HG03439 (cell line): ENCODE data around the gene OR1N2.
"Not testable (repeated sequence)": the region's sequence is repeated elsewhere in the genome, so short reads cannot be mapped to it uniquely, and the experiment has no call there.

Source experiments
- ATAC-seq: cut with Tn5 transposase; IDR thresholded peaks from one replicate; pipeline ENCODE4 v1.9.1; 2021; ENCODE audit warnings: mild to moderate bottlenecking, moderate library complexity; ENCODE audit not compliant: unreplicated experiment

OR1N2 gene, protein sequence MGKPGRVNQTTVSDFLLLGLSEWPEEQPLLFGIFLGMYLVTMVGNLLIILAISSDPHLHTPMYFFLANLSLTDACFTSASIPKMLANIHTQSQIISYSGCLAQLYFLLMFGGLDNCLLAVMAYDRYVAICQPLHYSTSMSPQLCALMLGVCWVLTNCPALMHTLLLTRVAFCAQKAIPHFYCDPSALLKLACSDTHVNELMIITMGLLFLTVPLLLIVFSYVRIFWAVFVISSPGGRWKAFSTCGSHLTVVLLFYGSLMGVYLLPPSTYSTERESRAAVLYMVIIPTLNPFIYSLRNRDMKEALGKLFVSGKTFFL

DNA sequence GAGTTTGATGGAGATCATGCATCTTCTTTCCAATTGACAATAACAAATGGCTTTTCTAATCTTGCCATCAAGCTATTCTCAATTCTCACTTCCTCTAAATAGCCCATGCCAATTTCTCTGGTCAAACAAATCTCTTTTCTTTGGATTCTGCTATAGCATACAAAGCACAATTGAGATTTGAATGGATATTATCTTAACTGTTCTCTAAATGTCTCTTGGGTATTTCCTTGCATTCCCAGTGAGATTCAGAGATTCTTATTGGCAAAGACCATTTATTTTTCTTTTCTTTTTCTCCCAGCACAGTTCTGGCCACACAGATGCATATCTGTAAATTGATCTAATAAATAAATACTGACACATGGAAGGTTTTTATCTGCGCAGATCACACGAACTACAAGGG is at the start of gene OR1N2:
TSS of gene OR1N2 (plus strand) at position 301 of the 400 bp plus-strand sequence. CDS start 100 bp downstream, outside the sequence.
- no peak for ATAC-seq

DNA sequence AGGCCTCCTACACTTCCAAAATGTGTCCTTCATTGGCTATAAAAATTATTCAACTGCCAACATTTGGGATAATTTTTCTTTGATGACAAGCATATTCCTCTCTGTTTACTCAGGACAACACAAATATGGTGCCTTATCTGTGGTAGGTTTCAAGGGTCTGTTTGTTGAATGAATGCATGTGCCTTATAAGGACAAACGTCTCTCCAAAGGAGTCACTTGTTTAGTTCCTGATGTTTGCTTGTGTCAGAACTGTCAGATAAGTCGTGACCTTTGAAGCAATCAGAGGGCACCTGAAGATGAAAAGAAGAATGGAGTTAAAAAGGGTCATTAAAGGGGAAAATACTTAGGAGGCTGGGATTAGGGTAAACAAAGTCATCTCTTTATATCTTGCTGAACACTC is 45.9 kb upstream of the OR1N2 start:
- ATAC-seq, result no peak

- no peak for ATAC-seq
Measured at GRCh38 chr9:122510502-122510901, 42.4 kb upstream of the OR1N2 start, which contains the start of gene OR1J2. Gene OR1J2, plus strand, starts transcription at chr9:122510802. Its CDS starts 0 bp downstream, at chr9:122510802.

DNA sequence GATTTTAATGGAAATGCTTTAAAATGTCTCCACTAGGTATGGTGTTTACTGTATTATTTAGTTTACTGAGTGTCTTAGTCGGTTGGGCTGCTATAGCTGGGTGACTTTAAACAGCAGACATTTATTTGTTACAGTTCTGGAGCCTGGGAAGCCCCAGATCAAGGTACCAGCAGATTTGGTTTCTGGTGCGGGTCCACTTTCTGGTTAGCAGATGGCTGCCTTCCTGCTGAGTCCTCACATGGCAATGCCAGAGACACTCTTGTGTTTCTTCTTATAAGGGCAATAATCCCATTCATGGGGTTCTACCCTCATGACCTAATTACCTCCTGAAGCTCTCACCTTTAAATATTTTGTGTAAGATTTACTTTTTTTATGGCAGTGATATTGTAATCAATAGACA is 34.7 kb upstream of the OR1N2 start:
- ATAC-seq, result no peak

- ATAC-seq, result no peak
Measured at GRCh38 chr9:122518841-122519240, 34.1 kb upstream of the OR1N2 start, which contains the start of gene OR1J4. Gene OR1J4, plus strand, starts transcription at chr9:122519141. Its CDS starts 0 bp downstream, at chr9:122519141.

- ATAC-seq, result no peak
Measured at GRCh38 chr9:122519376-122519775, 33.5 kb upstream of the OR1N2 start.

- no peak for ATAC-seq
Measured at GRCh38 chr9:122526602-122527001, 26.3 kb upstream of the OR1N2 start.

- ATAC-seq, result no peak
Measured at GRCh38 chr9:122527193-122527592, 25.7 kb upstream of the OR1N2 start, which contains the start of gene OR1N1. Gene OR1N1, minus strand, starts transcription at chr9:122527293. Its CDS starts 0 bp downstream, at chr9:122527293.

DNA sequence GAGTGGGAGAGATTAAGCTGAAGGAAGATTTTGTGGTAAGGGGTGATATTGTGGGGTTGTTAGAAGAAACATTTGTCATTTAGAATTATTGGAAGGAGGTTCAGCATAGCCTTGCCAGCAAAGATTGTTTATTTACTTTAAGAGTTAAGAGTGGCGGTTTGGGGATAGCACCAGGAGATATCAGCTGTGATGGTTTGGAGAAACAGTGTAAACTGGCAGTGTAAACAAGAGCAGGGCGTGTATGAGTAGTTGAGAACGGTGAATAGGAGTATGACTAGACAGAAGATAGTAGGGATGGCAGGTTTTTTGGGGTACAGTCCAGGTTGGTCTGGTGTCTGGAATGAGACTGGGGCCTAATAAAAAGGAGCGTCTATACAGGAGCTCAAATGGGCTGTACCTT is 21.8 kb upstream of the OR1N2 start:
- ATAC-seq, result not testable (repeated sequence)

DNA sequence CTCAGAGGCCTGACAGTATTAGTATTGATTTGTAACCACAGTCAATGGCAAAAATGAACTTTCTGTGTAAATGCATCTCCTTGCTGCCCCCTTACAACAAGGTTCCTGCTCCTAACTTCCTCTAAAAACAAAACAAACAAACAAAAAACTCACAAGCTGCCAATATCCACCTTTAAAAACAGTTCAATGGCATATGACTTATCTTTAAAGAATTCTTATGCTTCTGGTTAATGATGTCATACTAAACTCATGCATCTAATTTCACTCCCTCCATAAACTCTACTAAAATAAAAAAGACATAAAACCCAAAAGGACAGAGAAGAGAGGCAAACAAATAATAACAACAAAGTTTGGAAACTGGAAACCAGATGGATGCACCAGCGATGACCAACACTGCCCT is 16.8 kb upstream of the OR1N2 start:
- ATAC-seq, result no peak

- not testable (repeated sequence) for ATAC-seq
Measured at GRCh38 chr9:122537066-122537465, 15.8 kb upstream of the OR1N2 start.

DNA sequence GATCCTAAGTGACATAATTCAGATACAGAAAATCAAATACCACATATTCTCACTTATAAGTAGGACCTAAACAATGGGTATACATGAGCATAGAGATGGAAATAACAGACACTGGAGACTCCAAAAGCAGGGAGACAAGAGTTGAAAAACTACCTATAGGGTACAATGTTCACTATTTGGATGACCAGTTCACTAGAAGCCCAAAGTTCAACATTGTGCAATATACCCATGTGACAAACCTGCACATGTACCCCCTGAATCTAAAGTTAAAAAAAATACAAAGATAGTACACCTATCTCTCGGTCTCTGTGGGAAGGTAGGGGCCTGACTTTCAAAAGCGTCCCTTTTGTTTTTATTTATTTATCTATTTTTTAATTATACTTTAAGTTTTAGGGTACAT is 14.2 kb upstream of the OR1N2 start:
- ATAC-seq, result no peak

DNA sequence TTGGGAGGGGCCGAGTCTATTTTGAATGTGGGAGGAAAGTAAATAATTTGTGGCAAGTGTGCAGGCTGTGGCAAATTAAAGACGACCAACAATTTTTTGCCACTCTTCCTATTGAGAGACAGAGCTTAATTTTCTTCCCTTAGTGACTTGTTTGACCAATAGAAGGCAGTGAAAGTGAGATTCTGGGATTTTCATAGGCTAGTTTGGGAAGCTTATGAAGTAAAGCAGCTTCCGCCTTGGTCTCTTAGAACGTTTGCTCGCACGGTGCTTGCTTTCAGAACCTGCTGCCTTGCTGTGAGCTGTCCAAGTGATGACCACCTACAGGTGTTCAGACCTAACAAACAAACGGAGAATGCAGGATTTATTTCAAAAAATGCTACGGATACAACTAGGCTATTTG is 6.7 kb upstream of the OR1N2 start:
- ATAC-seq, result no peak

GRCh38 chr9:122551371-122551770 is 1.5 kb upstream of the OR1N2 start:
- no peak for ATAC-seq

GRCh38 chr9:122561446-122561845 is 8.5 kb downstream of the OR1N2 start:
- ATAC-seq, result no peak

DNA sequence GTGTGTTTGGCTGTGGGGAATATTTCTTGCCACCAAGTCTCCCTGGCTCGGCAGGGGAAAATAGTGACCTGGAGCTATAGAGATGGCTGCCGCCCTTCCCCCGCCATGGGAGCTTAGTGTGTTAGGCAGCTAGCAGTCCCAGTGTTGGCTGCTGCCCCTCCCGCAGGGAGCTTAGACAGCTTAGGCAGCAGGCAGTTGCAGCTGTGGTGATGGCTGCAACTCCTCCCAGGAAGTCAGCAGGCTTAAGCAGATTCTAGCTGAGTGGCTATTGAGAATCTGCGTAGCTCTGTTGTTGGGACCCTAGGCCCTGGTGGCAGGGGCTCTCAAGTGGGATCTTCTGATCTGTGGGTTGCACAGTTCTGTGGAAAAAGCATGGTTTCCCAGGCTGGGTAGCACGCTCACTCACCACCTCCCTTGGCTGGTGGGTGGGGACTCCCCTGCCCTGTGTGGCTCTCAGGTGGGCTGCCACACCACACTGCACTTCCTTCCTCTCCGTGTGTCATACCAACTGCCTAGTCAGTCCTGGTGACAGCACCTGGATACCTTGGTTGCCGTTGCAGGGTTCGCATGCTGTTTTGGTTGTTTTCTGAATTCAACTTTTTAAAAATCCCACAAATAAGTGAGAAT is 9.3 kb downstream of the OR1N2 start:
- ATAC-seq, result no peak

GRCh38 chr9:122567901-122568300 is 15.0 kb downstream of the OR1N2 start:
- ATAC-seq, result no peak

- ATAC-seq, result no peak
Measured at GRCh38 chr9:122572456-122572855, 19.5 kb downstream of the OR1N2 start.

DNA sequence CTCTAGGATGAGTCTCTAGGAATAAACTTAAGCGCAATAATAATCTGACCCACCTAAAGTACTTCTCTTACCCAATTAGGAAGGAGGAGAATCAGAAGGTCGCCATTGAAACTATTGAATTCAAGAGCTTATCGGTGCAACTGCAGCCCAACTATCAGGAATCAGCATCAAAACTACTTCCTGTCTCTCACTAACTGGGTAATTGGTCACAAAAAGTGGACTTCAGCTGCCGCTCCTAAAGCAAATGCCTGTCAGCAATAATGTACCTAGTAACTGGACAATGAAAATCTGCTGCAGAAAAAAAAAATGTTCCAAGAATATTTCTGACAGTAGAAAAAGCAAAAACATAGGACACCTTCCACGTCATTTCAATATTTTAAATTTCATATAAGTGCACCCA is 27.0 kb downstream of the OR1N2 start:
- ATAC-seq, result no peak

DNA sequence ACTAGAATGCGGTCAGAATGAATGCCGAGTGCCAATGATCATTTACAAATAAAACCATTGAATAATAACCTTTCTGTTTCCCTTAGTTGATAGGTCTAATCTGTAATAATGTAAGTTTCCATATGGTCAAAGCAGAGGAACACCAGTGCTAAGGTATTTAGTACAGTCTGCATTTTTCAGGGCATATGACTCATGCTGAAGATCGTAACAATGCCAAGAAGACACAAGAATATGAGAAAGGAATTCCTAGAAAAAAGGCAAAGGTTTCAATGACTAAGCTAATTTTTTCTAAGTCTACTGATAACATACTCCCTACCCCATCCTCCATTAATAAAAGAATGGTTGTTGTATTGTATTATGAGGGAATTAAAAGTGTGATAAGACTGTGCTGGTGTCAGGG is 27.4 kb downstream of the OR1N2 start:
- no peak for ATAC-seq

DNA sequence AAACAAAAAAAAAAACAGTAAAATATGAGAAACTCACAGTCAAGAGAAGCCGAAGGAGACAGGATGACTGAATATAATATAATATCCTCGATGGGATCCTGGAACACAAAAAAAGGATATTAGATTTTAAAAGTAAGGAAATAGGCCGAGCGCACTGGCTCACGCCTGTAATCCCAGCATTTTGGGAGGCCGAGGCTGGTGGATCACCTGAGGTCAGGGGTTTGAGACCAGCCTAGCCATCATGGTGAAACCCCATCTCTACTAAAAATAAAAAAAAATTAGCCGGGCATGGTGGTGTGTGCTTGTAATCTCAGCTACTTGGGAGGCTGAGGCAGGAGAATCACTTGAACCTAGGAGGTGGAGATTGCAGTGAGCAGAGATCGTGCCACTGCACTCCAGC is 30.4 kb downstream of the OR1N2 start, which contains the start of gene OR1L8:
TSS of gene OR1L8 (minus strand) at position 101 of the 400 bp plus-strand sequence. CDS start 14,907 bp downstream, outside the sequence.
- ATAC-seq, result not testable (repeated sequence)
